ENCODE measurements around the gene TUFT1. TPM values are rescaled to one million over a fixed set of nuclear protein-coding genes. Genes with fewer than 3 reads are reported as not detected.
"Not testable (repeated sequence)": the region's sequence is repeated elsewhere in the genome, so short reads cannot be mapped to it uniquely, and the experiment has no call there.

The TUFT1 gene
- total RNA-seq, 1 donor from 2014 or later: 4.8 TPM

DNA sequence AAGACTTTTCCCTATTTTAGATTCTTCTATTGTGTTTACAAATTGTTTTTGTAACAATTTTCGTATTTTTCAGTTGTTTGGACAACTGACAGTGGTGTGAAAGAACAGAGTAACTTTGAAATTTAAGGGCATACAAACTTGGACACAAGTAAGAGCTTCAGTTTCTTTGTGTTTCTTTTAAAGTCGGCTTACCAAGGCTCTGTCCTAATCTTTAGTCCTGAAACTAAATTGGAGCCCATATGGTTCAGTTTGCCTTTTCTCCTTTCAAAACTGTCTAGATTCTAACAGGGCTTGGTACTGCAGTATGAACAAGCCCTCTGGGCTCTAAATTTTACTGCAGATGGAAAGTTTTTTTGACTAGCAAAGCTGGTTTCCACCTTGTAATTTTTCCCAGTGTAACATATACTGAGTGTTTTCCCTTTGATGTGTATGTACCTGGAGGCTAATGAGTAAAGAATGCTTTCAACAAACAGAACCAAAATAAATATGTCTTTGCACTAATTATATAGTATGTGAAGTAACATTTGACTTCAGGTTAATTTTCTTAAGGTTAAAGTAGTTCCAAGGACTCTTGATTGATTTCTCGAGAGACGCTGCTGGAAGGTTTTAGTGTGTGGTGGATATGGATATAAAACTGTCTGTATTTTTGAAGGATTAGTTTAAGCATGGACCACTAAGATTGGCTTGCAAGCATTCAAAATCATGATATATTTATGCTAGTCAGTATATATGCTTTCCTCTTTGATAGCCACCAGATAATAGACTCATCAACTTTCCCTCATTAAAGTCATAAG is 75.8 kb downstream of the TUFT1 start:
- no peak for DNase-seq (ENCODE audit: low read depth in 2 of 2)

DNA sequence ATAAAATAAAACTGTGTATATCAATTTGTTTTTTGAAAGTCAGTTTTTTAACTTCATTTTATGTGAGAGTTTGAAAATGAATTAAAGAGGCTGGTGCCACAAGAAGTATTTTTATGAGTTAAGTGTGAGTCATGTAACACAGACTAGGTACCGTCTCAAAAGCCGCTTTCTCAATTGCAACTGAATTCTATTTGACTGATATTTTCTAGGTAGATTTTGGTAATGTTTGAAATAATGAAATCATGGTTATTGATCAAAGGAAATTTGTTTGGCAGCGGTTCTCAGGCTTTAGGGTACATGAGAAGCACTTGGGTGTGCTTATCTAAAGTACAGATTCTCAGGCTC is 76.4 kb downstream of the TUFT1 start:
- no peak for DNase-seq (ENCODE audit: low read depth in 2 of 2)

DNA sequence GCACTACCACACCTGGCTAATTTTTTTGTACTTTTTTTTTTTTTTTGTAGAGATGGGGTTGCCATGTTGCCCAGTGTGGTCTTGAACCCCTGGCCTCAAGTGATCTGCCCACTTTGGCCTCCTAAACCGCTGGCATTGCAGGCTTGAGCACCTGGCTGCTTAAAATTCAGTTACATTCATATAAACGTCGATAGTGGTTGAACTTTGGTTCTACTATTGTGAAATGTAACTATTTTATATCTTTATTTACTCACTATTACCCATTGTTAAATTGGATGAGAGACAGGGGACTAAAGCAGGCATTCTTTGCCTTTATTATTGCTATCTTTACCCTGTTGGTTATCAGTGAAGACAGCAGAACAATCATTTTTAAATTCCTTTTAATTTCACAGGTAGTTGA is 77.9 kb downstream of the TUFT1 start:
- DNase-seq (ENCODE audit: low read depth in 2 of 2): no peak

DNA sequence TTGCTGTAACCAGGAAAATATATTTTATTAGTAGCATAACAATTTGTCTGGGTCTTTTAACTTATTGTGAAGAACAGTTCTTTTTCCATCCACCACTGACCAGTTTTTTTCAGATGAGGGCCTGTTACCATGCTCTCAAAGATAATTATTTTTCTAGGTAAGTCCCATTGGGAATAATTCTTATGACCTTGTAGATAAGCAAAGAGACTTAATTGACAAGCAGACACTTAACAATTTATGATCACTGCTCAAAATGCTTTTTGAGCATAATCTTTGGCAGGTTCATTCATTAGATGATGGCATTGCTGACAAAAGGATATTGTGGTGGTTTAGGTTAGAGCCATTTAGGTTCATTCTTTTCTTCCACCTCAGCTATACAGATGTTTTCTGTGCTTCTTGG is 78.4 kb downstream of the TUFT1 start:
- no peak for DNase-seq (ENCODE audit: low read depth in 2 of 2)

DNA sequence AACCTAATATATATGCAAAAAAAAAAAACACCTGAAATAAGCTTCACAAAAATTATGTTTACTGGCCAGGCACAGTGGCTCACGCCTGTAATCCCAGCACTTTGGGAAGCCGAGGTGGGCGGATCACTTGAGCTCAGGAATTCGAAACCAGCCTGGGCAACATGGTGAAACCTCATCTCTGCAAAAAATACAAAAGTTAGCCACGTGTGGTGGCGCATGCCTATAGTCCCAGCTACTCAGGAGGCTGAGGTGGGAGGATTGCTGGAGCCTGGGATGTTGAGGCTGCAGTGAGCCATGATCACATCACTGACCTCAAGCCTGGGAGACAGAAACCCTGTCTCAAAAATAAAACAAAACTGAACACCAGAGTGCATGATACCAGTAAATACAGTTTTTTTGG is 78.9 kb downstream of the TUFT1 start:
- not testable (repeated sequence) for DNase-seq (ENCODE audit: low read depth in 2 of 2)

DNA sequence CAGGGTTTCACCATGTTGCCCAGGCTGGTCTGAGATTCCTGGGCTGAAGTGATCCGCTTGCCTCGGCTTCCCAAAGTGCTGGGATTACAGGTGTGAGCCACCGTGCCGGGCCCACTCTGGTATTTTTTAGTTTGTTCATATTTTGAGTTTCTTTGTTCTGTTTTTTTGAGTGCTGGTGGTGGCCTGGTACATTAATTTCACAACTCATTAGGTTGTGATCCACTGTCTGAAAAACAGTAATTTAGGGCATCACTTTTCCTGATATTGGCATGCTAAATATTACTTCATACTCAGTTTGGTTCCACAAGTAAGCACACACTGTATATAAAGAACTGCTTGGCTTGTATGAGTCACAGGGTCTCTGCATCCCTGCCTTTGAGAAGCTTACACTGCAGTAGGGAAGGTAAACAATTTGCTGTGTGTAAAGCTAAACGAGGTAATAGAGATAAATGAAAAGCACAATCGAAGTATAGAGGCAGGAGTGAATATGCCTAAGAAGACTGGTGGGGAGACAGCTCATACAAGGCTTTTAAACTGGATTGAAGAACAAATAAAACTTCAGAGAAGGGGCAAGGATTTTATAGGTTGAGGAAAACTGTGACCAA is 79.5 kb downstream of the TUFT1 start:
- DNase-seq (ENCODE audit: low read depth in 2 of 2): peak in 1 of 2 donors; percentile 55

DNA sequence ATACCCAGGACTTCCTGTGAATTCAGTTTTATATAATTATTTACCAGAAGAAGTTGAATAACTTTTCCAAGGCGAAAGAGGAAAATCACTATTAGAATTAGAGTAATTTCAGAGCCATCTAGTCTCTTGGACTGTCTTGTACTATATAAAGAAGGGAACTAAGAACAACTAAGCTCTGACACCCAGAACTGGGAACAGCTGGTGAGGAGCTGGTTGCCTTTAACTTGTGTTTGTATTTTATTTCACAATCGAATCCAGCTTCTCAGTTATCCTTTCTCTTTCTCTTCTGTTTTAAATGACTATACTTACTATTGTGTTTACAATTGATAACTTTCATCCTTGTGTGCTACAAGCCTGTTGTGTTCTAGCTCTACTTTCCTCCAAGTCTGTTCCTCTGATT is 80.2 kb downstream of the TUFT1 start:
- no peak for DNase-seq (ENCODE audit: low read depth in 2 of 2)

DNA sequence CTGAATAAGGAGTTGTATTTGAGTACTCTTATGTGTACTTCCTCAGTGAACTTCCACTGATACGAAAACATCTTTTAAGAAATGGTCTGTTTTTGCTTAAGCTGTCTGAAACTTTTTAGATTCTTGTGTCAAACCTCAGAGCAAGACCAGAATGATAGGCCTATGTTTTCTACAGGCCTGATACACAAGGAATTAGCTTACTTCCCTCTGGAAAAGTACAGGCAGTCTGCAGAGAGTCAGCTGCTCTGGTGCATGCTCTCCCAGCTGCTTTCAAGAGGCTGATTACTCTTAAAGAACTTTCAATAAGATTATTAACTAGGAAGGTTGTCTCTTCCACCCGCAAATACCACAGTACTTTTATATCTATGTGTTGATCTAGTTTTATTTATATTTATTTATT is 81.2 kb downstream of the TUFT1 start:
- DNase-seq (ENCODE audit: low read depth in 2 of 2): no peak

DNA sequence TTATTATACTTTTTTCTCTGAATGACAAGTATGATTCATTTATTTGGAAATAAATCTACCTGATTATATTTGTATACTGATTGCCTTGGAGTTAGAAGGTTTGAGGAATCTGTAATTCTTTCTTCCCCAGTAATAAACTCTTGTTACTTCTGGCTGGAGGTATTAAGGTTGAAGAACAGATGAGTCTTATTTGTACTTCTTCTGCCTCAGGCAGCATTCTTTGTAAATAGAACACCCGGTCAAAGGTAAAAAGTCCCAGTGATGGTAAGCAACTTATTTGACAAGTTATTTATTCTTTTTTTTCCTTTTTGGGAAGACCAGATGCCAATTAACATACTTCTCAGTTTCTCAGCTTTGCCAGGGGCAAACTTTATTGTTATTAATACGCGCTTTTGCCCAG is 84.7 kb downstream of the TUFT1 start:
- DNase-seq (ENCODE audit: low read depth in 2 of 2): no peak

DNA sequence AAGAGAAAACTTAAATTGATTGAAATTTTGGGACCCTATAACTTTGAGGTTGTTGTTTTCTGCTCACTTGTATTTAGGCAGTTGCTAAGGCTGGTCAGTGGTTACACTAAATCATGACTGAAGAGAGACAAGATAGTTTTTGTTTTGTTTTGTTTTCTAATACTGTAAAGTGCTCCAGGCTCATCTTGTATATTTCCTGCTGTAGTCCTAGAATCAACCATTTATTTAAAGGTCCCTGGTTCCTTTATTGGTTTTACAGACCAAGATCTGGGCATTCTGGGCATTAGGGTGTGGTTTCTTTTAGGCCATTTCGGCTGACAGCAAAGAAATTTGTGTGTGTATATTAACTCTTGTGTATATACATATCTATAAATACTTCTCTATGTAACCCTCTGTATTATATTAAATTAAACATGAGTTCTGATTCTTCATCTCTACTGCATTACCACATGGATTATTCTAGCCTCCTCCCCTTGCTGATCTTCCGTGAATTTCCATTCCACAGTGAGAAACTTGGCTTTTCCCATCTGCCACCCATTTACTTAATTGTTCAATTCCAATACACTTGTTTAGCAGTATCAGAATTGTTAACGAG is 86.7 kb downstream of the TUFT1 start:
- DNase-seq (ENCODE audit: low read depth in 2 of 2): no peak

DNA sequence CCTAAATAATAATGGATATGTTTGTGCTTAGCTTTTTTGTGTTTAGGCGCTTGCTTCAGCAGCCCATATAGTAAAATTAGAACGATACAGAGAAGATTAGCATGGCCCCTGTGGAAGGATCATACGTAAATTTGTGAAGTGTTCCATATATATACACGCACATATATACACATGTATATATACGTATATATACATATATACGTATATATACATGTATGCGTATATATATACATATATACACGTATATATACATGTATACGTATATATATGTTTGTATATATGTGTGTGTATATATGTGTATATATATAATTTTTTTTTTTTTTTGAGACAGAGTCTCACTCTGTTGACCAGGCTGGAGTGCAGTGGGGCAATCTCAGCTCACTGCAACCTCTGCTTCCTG is 89.2 kb downstream of the TUFT1 start:
- no peak for DNase-seq (ENCODE audit: low read depth in 2 of 2)

Other genes starting within 250 kb of the TUFT1 start
- gene PI4KB, start 212.9 kb upstream of the TUFT1 start, total RNA-seq: 27.9 and 33.3 TPM in 2 replicates
- 32.9 and 38.3 TPM in 2 replicates for gene RFX5, start 193.1 kb upstream of the TUFT1 start, total RNA-seq
- gene SELENBP1, start 167.6 kb upstream of the TUFT1 start, total RNA-seq: 0.40 and 3.1 TPM in 2 replicates
- 360 and 367 TPM in 2 replicates for gene PSMB4, start 140.7 kb upstream of the TUFT1 start, total RNA-seq
- gene POGZ, start 80.8 kb upstream of the TUFT1 start, total RNA-seq: 7.6 and 13.9 TPM in 2 replicates
- under 0.01 and 0.40 TPM in 2 replicates for gene CGN, start 28.9 kb upstream of the TUFT1 start, total RNA-seq
- gene SNX27, start 71.7 kb downstream of the TUFT1 start, total RNA-seq: 10.0 and 13.5 TPM in 2 replicates
- gene CELF3, start 176.5 kb downstream of the TUFT1 start, total RNA-seq: not detected in 2 replicates
- not detected in 2 replicates for gene RIIAD1, start 181.2 kb downstream of the TUFT1 start, total RNA-seq
- 89.7 and 112 TPM in 2 replicates for gene MRPL9, start 223.2 kb downstream of the TUFT1 start, total RNA-seq